ENCODE results near the gene ENKUR.
"Not testable (repeated sequence)": the region's sequence is repeated elsewhere in the genome, so short reads cannot be mapped to it uniquely, and the experiment has no call there.

The ENKUR gene

DNA sequence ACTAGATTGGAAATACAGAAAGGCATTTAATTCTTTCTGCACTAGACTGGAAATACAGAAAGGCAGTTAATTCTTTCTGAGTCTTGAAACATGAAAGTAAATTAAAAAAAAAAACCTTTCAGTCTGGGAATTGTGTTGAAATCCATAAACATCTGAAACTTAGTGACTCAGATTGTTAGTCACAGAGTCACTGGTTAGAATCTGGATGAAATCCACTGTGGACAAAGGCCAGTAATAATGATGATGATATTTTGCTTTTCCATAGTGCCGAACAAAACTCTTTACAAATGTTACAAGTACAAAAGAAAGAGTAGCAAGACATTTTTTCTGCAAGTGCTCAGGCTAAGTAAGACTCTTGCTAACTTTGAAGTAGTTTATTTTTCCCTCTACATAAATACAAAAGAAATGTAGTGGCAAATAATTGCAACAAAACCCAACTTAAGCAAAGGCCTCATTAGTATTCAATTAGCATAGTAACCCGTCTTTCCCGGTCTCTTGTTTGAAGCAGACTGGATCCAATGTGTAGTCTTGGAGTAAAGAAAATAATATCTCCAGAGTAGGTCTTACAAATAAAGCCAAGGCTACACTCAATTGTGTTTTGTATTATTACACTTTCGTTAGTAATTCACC is 57.8 kb downstream of the ENKUR start:
- in situ Hi-C loops (cut with HindIII; ENCODE audit: low pct_ligation_motif_present, low sequenced_read_pairs), result no loop called here
- Histone ChIP-seq H3K36me3 (replicated peaks) (no peaks in the 10 kb centered on the region), H3K4me3 (ENCODE audit: low read depth, low read length) (no peak overlapping the region), H3K27me3 (replicated peaks) (no peaks in the 10 kb centered on the region), H3K27ac (peak overlapping the region; percentile 89)
- peak; percentile 66 for DNase-seq
- TF ChIP-seq, protein P1, sequence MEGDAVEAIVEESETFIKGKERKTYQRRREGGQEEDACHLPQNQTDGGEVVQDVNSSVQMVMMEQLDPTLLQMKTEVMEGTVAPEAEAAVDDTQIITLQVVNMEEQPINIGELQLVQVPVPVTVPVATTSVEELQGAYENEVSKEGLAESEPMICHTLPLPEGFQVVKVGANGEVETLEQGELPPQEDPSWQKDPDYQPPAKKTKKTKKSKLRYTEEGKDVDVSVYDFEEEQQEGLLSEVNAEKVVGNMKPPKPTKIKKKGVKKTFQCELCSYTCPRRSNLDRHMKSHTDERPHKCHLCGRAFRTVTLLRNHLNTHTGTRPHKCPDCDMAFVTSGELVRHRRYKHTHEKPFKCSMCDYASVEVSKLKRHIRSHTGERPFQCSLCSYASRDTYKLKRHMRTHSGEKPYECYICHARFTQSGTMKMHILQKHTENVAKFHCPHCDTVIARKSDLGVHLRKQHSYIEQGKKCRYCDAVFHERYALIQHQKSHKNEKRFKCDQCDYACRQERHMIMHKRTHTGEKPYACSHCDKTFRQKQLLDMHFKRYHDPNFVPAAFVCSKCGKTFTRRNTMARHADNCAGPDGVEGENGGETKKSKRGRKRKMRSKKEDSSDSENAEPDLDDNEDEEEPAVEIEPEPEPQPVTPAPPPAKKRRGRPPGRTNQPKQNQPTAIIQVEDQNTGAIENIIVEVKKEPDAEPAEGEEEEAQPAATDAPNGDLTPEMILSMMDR (IDR thresholded peaks at IDR 0.05; ENCODE audit: low read depth, low read length, missing control alignments), result no peak

DNA sequence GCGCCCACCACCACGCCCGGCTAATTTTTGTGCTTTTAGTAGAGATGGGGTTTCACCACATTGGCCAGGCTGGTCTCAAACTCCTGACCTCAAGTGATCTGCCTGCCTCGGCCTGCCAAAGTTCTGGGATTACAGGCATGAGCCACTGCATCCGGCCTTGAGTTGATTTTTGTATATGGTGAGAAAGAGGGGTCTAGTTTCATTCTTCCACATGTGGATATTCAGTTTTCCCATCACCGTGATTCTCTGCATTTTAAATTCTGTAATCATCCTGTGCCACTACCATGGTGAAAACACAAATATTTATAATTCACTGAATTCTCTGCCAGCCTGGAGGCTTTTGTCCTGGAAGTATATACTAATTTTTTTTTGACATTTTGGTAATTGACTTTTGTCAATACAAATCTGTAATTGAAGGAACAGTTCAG is 58.3 kb downstream of the ENKUR start:
- peak overlapping the region; percentile 89 for H3K27ac ChIP-seq
- H3K27me3 ChIP-seq (replicated peaks); in situ Hi-C loops (cut with HindIII; ENCODE audit: low pct_ligation_motif_present, low sequenced_read_pairs); H3K36me3 ChIP-seq (replicated peaks); H3K4me3 ChIP-seq (ENCODE audit: low read depth, low read length): not testable (repeated sequence)
- peak; percentile 51 for DNase-seq

DNA sequence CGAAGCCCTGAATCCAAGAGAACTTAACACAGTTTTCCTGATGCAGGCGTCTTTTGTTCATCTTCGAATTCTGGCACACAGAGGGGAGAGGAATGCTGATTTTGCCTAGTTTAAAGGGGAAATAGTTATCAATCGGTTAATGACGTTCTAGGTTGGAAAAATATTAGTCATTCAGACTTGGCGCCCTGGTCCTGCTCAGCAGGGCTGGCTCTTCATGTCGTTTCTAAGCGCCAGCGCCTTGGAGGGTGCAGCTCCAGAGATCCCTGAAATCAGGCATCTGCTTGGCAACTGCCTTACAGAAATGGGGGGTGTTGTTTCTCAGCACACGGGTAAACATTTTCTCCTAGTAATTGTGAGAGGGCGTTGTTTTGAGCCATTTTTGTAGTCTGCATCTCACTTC is 62.3 kb downstream of the ENKUR start:
- DNase-seq, result no peak
- no peak overlapping the region for H3K4me3 ChIP-seq (ENCODE audit: low read depth, low read length)
- H3K27ac ChIP-seq, result no peak overlapping the region
- TF ChIP-seq, protein P1 (IDR thresholded peaks at IDR 0.05; ENCODE audit: low read depth, low read length, missing control alignments), result no peak
- no peaks in the 10 kb centered on the region for H3K36me3 ChIP-seq (replicated peaks)
- in situ Hi-C loops (cut with HindIII; ENCODE audit: low pct_ligation_motif_present, low sequenced_read_pairs), result no loop called here
- no peaks in the 10 kb centered on the region for H3K27me3 ChIP-seq (replicated peaks)

DNA sequence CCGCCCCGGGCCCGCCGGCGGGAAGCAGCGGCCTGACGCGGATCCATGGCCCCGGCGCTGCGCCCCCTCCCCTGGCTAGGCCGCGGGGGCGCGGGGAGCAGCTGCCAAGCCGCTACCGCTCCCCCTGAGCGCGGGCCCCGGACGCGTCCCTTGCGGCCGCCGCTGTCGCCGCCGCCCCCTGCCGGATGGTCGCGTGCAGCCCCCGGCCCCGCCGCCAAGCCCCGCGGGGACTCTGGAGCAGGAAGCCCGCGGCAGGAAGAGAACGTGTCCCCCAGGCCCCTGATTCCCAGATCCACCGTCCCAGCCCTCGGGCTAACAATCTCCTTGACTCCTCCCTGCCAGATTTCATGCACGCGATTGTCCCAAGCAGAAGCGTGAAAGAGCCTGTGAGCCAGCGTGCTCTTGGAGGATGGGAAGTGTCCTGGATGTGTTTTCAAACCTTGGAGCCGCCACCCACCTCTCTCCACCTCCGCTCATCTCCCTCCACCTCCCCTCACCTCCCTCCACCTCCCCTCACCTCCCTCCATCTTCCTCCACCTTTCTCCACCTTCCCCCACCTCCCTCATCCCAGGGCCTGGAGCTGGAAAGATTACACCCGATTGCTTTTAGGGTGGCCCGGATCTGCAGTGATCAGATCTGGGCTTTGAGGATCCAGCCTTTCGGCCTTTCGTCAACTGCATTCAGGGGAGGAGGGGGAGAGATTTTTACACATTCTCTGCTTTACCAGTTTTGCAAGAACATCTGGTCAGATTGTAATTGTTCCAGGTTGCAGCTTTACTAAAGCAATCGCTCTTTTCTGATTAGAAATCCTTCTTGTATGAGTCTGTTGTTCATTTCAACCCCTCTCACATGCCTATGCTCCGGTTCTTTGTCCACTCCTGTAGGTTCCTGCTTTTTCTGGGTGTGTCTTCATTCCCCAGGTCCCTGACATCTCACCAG is 63.0 kb downstream of the ENKUR start:
- Histone ChIP-seq H3K27ac (peak overlapping the region; percentile 35), H3K4me3 (ENCODE audit: low read depth, low read length) (peak overlapping the region; percentile 57), H3K27me3 (replicated peaks) (no peaks in the 10 kb centered on the region), H3K36me3 (replicated peaks) (no peaks in the 10 kb centered on the region)
- TF ChIP-seq, protein P1 (IDR thresholded peaks at IDR 0.05; ENCODE audit: low read depth, low read length, missing control alignments), result no peak
- peak; percentile 20 for DNase-seq
- in situ Hi-C loops (cut with HindIII; ENCODE audit: low pct_ligation_motif_present, low sequenced_read_pairs), result no loop called here

DNA sequence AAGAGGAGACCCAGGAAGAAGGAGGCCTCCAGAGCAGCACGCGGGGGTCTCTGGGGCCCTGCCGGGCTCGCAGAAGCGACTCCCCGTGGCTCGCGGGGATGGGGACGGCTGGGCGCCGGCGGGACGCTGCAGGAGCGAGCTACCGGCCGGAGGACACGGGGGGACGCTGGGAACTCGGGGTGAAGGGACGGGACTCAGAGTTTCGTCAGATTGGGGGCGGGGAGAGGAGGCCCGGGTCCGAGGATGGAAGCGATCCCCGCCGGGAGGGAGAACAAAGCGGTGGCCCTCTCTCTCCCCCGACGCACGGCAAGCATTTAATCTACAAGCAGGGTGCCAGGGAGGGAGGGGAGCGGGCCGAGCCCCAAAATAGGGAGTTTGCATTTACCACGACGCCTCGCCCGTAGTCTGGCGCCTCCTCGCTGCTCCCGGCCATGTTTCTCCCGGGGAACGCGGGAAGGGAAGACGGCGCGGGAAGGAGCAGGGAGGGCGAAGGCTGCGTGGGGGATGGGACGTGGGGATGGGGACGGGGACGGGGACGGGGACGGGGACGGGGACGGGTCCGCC is 63.7 kb downstream of the ENKUR start, which contains the start of gene PRTFDC1:
TSS of gene PRTFDC1 (minus strand) at position 464 of the 564 bp plus-strand sequence. CDS start at position 433, 31 bp downstream.
- TF ChIP-seq, protein P1 (IDR thresholded peaks at IDR 0.05; ENCODE audit: low read depth, low read length, missing control alignments), result peak; percentile 44
- H3K36me3 ChIP-seq (replicated peaks), result no peaks in the 10 kb centered on the region
- no peak for DNase-seq
- H3K4me3 ChIP-seq (ENCODE audit: low read depth, low read length), result peak within 1 kb of the TSS; percentile 57
- H3K27me3 ChIP-seq (replicated peaks), result no peaks in the 10 kb centered on the region
- peak within 1 kb of the TSS; percentile 35 for H3K27ac ChIP-seq
- in situ Hi-C loops (cut with HindIII; ENCODE audit: low pct_ligation_motif_present, low sequenced_read_pairs), result no loop called here
